ENCODE measurements around the gene USP9X.
A peak's percentile ranks its signal among the peaks of the same experiment; 100 is the strongest.

Gene USP9X, protein sequence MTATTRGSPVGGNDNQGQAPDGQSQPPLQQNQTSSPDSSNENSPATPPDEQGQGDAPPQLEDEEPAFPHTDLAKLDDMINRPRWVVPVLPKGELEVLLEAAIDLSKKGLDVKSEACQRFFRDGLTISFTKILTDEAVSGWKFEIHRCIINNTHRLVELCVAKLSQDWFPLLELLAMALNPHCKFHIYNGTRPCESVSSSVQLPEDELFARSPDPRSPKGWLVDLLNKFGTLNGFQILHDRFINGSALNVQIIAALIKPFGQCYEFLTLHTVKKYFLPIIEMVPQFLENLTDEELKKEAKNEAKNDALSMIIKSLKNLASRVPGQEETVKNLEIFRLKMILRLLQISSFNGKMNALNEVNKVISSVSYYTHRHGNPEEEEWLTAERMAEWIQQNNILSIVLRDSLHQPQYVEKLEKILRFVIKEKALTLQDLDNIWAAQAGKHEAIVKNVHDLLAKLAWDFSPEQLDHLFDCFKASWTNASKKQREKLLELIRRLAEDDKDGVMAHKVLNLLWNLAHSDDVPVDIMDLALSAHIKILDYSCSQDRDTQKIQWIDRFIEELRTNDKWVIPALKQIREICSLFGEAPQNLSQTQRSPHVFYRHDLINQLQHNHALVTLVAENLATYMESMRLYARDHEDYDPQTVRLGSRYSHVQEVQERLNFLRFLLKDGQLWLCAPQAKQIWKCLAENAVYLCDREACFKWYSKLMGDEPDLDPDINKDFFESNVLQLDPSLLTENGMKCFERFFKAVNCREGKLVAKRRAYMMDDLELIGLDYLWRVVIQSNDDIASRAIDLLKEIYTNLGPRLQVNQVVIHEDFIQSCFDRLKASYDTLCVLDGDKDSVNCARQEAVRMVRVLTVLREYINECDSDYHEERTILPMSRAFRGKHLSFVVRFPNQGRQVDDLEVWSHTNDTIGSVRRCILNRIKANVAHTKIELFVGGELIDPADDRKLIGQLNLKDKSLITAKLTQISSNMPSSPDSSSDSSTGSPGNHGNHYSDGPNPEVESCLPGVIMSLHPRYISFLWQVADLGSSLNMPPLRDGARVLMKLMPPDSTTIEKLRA (N-terminal part only)

DNA sequence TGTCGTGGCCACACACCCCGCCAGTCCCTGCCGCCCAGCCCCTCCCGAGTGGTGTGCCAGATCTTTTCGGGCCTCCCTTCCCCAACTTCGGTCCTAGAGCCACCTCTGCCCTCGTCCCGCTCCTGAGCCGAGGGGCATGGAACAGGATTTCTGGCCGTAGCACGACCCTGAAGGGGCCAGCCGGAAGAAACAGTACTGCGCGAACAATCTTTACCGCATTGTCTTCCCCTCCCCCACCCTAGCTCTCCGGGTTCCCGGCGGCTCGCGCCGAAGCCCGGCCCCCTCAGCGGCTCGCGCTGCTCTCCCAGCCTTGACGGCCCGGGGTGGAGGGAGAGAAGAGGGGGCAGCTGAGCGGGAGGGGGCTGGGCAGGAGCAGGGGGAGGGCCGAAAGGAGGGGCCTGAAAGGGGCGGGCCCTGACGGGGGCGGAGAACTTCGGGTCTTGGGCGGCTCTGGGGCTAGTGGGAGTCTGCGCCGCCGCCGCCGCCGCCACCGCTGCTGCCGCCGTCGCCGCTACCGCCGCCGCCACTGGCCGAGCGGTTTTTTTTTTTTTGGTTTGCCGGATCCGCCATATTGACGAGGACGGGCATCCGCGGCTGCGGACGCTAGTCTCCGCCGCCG lies at the start of gene USP9X:
USP9X (plus strand) TSS at position 553 of the 619 bp plus-strand sequence. CDS start 38,184 bp downstream, outside the sequence.
- TF ChIP-seq, protein P1, sequence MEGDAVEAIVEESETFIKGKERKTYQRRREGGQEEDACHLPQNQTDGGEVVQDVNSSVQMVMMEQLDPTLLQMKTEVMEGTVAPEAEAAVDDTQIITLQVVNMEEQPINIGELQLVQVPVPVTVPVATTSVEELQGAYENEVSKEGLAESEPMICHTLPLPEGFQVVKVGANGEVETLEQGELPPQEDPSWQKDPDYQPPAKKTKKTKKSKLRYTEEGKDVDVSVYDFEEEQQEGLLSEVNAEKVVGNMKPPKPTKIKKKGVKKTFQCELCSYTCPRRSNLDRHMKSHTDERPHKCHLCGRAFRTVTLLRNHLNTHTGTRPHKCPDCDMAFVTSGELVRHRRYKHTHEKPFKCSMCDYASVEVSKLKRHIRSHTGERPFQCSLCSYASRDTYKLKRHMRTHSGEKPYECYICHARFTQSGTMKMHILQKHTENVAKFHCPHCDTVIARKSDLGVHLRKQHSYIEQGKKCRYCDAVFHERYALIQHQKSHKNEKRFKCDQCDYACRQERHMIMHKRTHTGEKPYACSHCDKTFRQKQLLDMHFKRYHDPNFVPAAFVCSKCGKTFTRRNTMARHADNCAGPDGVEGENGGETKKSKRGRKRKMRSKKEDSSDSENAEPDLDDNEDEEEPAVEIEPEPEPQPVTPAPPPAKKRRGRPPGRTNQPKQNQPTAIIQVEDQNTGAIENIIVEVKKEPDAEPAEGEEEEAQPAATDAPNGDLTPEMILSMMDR (conservative IDR thresholded peaks at IDR 0.05; ENCODE audit: low read depth, low read length): no peak
- DNase-seq (ENCODE audit: low read depth): peak; percentile 93
- peak within 1 kb of the TSS; percentile 83 for H3K4me3 ChIP-seq (ENCODE audit: low read depth, low read length)

DNA sequence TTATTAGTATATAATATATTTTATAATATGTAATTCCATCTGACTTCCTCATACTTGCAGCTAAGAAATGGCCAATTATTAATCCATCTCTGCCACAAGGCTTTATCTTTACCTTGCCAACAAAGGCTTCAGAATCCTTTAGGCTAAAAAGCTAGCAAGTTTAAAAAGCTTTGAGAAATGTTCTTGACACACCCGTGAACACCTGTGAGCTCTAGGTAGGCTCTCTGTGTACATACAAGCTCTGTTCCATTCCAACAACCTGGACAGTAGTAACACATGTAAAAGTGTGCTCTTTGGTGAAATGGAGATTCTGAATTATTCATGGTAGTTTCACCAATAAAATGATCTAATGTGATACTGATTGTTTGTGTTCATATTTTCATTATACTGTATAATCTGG lies 49.7 kb upstream of the USP9X start:
- DNase-seq (ENCODE audit: low read depth): no peak
- TF ChIP-seq, protein P1 (conservative IDR thresholded peaks at IDR 0.05; ENCODE audit: low read depth, low read length): no peak
- no peak overlapping the region for H3K4me3 ChIP-seq (ENCODE audit: low read depth, low read length)

DNA sequence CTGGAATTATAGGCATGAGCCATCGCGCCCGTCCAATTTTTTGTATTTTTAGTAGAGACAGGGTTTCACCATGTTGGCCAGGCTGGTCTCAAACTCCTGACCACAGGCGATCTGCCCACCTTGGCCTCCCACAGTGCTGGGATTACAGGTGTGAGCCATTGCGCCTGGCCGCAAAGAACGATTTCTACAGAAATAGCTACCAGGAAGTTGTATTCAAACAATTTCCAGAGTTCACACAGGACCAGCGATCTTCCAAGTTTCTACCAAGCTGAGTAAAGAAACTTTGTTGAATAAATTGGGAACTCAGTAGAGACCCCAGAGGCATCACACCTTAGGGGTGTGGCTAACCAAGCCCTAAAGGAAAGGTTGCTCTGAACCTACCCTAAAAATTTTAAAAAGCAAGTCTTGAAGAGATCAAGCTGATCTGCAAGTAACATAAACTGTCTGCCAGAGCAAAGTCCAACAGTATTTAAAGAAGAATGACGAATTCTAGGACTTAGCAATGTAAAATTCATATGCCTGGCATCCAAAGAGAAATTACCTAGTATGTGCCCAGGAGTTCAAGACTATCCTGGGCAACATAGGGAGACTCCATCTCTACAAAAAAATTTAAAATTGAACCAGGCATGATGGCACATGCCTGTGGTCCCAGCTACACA lies 48.4 kb upstream of the USP9X start:
- TF ChIP-seq, protein P1 (conservative IDR thresholded peaks at IDR 0.05; ENCODE audit: low read depth, low read length): no peak
- H3K4me3 ChIP-seq (ENCODE audit: low read depth, low read length): no peak overlapping the region
- DNase-seq (ENCODE audit: low read depth): no peak

DNA sequence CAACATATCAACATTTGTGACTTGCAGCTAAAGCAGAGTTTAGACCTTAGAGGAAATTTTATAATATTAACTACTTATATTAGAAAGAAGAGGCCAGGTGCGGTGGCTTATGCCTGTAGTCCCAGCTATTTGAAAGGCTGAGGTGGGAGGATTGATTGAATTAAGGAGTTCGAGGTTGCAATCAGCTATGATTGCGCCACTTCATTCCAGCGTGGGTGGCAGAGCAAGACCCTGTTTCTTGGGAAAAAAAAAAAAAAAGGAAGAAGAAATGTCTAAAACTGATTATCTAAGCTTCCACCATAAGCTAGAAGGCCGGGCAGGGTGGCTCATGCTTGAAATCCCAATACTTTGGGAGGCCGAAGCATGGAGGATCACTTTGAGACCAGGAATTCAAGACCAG lies 42.0 kb upstream of the USP9X start:
- TF ChIP-seq, protein P1 (conservative IDR thresholded peaks at IDR 0.05; ENCODE audit: low read depth, low read length): no peak
- DNase-seq (ENCODE audit: low read depth): no peak

DNA sequence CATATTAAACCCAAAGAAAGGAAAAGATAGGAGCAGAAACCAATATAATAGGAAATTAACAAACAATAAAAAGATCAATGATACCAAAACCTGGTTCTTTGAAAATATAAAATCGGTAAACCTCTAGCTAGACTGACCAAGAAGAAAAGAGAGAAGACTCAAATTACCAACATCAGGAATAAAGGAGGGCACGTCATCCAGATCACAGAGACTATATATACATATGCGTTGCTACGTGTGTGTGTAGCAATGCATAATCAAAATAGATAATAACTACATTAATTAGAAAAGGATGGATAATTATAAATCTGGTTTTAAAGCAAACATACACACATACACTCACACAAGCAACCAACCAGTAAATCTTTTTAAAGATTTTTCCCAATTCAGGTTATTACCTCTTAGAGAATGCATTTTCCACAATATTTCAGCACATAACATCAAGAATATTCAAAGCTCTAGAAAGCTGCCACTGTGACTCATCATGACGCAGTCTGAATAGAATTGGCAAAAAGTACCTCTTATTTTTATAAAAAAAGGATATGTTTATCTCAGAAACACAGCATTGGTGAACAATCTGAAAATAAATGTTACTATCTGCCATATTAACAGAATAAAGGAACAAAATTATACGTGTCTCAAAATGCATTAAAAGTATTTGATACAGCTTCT lies 41.4 kb upstream of the USP9X start:
- no peak overlapping the region for H3K4me3 ChIP-seq (ENCODE audit: low read depth, low read length)
- TF ChIP-seq, protein P1 (conservative IDR thresholded peaks at IDR 0.05; ENCODE audit: low read depth, low read length): no peak
- DNase-seq (ENCODE audit: low read depth): peak; percentile 54

More for the DNA sequence above, 42.0 kb upstream of the USP9X start:
- H3K4me3 ChIP-seq (ENCODE audit: low read depth, low read length): no peak overlapping the region
